Measurements from ENCODE around the gene JADE2. TPM values are rescaled to one million over a fixed set of nuclear protein-coding genes. Genes with fewer than 3 reads are reported as not detected.

Gene JADE2
- total and polyA plus RNA-seq, 2 of the 8 experiments (the other 6 are each of a cell fraction or from before 2014, with no cell fraction given) = 19.2 to 55.8 TPM

GRCh38 chr5:134572811-134573210 lies 47.3 kb downstream of the JADE2 start:
- H3K56ac ChIP-seq (replicated peaks; ENCODE audit: insufficient read length, low read depth, low read length) = no peak overlapping the region
- peaks cover 9 to 10% of the 10 kb centered on the region in 2 experiments for H4K20me1 ChIP-seq (replicated peaks in 1 of 2; ENCODE audit: control insufficient read depth in 1 of 2, insufficient read depth in 2 of 2, low read length in 2 of 2)
- POLR2A ChIA-PET (ENCODE audit: partially characterized antibody) = interaction anchor here (0.9 to 2.6 kb wide), 2 partner anchors 7 to 33 kb away, joined by 3 to 6 read pairs; no protein-coding TSS in a partner anchor

More at GRCh38 chr5:134572811-134573210, 47.3 kb downstream of the JADE2 start:
- Histone ChIP-seq H3K4me3 (ENCODE audit: extremely low read depth in 1 of 4, insufficient read depth in 2 of 4, low read depth in 3 of 4, low read length in 4 of 4) (no peak overlapping the region), H4K91ac (replicated peaks; ENCODE audit: insufficient read length, low read length) (no peak overlapping the region), H3K79me1 (ENCODE audit: low read depth, low read length) (peaks cover 2% of the 10 kb centered on the region; the same call in 1 of the 2 replicates), H2BK5ac (ENCODE audit: low read depth, low read length) (no peak overlapping the region), H4K5ac (ENCODE audit: insufficient read length, low read depth, low read length) (no peak overlapping the region), H3K4me2 (ENCODE audit: insufficient read depth in 1 of 2, low read depth in 2 of 2, low read length in 2 of 2) (no peak overlapping the region), H2BK120ac (replicated peaks; ENCODE audit: low read depth, low read length) (no peak overlapping the region), H3K36me3 (ENCODE audit: control insufficient read depth in 2 of 4, insufficient read depth in 4 of 4, low read length in 3 of 4) (peaks cover 18 to 47% (median 34%) of the 10 kb centered on the region in 4 experiments; a peak in 7 of 8 replicates), H3K23ac (ENCODE audit: insufficient read length) (no peak overlapping the region), H2BK12ac (ENCODE audit: low read depth, low read length) (no peak overlapping the region), H3K14ac (ENCODE audit: insufficient read length) (no peak overlapping the region), H2AFZ (ENCODE audit: low read length) (no peak overlapping the region), H4K8ac (ENCODE audit: extremely low read depth, insufficient read depth, low read length) (no peak overlapping the region), H2BK20ac (ENCODE audit: low read length) (no peak overlapping the region), H3K18ac (ENCODE audit: extremely low read depth, low read length) (no peak overlapping the region), H3K27me3 (replicated peaks in 1 of 4; ENCODE audit: control insufficient read depth in 3 of 4, extremely low read depth in 1 of 4, insufficient read depth in 3 of 4, low read length in 3 of 4) (no peaks in the 10 kb centered on the region), H3K4me1 (replicated peaks in 1 of 4; ENCODE audit: control insufficient read depth in 3 of 4, insufficient read depth in 4 of 4, low read length in 3 of 4) (no peaks in the 10 kb centered on the region; a peak in 1 of 7 replicates), H3K9me3 (ENCODE audit: insufficient read depth in 2 of 2, low read depth in 1 of 2, low read length in 1 of 2) (no peaks in the 10 kb centered on the region), H2BK15ac (ENCODE audit: low read length) (no peak overlapping the region), H3K23me2 (ENCODE audit: low read depth, low read length) (no peaks in the 10 kb centered on the region), H3K79me2 (ENCODE audit: control insufficient read depth in 1 of 2, insufficient read depth in 2 of 2, low read length in 2 of 2) (no peaks in the 10 kb centered on the region), H3K4ac (replicated peaks; ENCODE audit: insufficient read length, low read depth, low read length) (no peak overlapping the region), H3K27ac (ENCODE audit: low read depth, low read length) (no peak overlapping the region; the same call in 1 of the 2 replicates), H3K9ac (replicated peaks in 1 of 4; ENCODE audit: extremely low read depth in 1 of 4, low read depth in 3 of 4, low read length in 3 of 4) (no peak overlapping the region), H2AK5ac (ENCODE audit: low read depth, low read length) (no peak overlapping the region)
- FAIRE-seq (no peak), DNase-seq (ENCODE audit: low read depth in 1 of 2, low spot score in 2 of 2) (no peak)
- 100% methylated on average over 4 of the region's 4 CpGs; no CpG with 5 or more reads in 1 of the 2 experiments for WGBS, 2 experiments (ENCODE audit: extremely low coverage in 1 of 2, insufficient coverage in 1 of 2, insufficient read length in 1 of 2, insufficient replicate concordance in 2 of 2, low coverage in 1 of 2, low lambda C conversion rate in 2 of 2, missing lambda C conversion rate in 1 of 2)
- CTCF ChIA-PET (ENCODE audit: partially characterized antibody) = interaction anchor here (1.3 to 11.6 kb wide), 6 partner anchors 11 to 162 kb away, joined by 4 to 97 read pairs (median 6); partner anchors contain the start of gene CDKN2AIPNL
- TF ChIP-seq SIN3A (conservative IDR thresholded peaks at IDR 0.05 in 1 of 2, IDR thresholded peaks at IDR 0.05 in 1 of 2; ENCODE audit: low read depth in 1 of 2, low read length in 2 of 2) = no peak
- no peak for TF ChIP-seq CTBP2 (IDR thresholded peaks at IDR 0.05; ENCODE audit: borderline replicate concordance, insufficient read depth, insufficient read length, low read length)
- TF ChIP-seq TBP (IDR thresholded peaks at IDR 0.05; ENCODE audit: low read depth, low read length) = no peak
- no peak for TF ChIP-seq POU5F1 (IDR thresholded peaks at IDR 0.05; ENCODE audit: low read depth, low read length)
- TF ChIP-seq SP1 (IDR thresholded peaks at IDR 0.05; ENCODE audit: low read depth, low read length) = no peak
- TF ChIP-seq KDM4A (IDR thresholded peaks at IDR 0.05; ENCODE audit: low read depth, low read length, severe bottlenecking) = no peak

Data from H1 (cell line).